HepG2 (cell line): ENCODE data around the gene AGTRAP. TPM values are rescaled to one million over a fixed set of nuclear protein-coding genes. Genes with fewer than 3 reads are reported as not detected.

Experiments
- ATAC-seq: fragments of 200-7000 bp; cut with Tn5 transposase; 3 replicates; pipeline ENCODE4 v1.9.1; 2020; ENCODE audit warnings: mild to moderate bottlenecking, moderate library complexity
- BruUV-seq: library from RNA; stranded (reverse); fragments of 400-500 nt; replicated peaks from 2 replicates; lab custom pipeline; 2021; lab: Mats Ljungman, UMichigan
- CTCF ChIA-PET: fragments of 300-600 bp; formaldehyde crosslinking; extraction: SDS; loops from one replicate; lab custom pipeline; 2021; ENCODE audit warnings: low total read pairs, inconsistent platforms, low intra/inter-chr PET ratio; lab: Yijun Ruan, JAX
- POLR2A ChIA-PET: fragments of 350-600 bp; sonication (Branson Sonifier 250); formaldehyde crosslinking; loops from one replicate; lab custom pipeline; 2020; ENCODE audit warnings: antibody characterized with exemption, inconsistent platforms; lab: Yijun Ruan, JAX
- DNase-seq: peaks from one replicate; pipeline ENCODE4 v3.0.0-alpha.2; 2015; ENCODE audit warnings: low spot score
- FAIRE-seq: peaks from 3 replicates; lab custom pipeline; 2011; peaks lifted over from hg19 to GRCh38; lab: Jason Lieb, UNC
- H2AFZ ChIP-seq: one replicate; pipeline ENCODE4 v1.6.1; 2011; ENCODE audit warnings: low read length, inconsistent platforms
- H3K27ac ChIP-seq: fragments of 300-600 bp; 3 replicates; pipeline ENCODE4 v1.8.0; 2011; ENCODE audit warnings: mixed run types, mild to moderate bottlenecking, mixed read lengths, low read length, inconsistent platforms; ENCODE audit not compliant: insufficient read depth; ENCODE audit errors: extremely low read length
- H3K27me3 ChIP-seq, 2 experiments: fragments of 200-600 bp in 1 of 2; 2 replicates in 1 of 2; 3 replicates in 1 of 2; pipeline versions ENCODE4 v1.6.0 to v1.8.0; 2011; ENCODE audit warnings: low read length in 2 of 2, mild to moderate bottlenecking in 2 of 2, moderate library complexity in 2 of 2, inconsistent platforms in 1 of 2; ENCODE audit not compliant: insufficient read depth in 2 of 2, control insufficient read depth in 1 of 2
- H3K36me3 ChIP-seq, 2 experiments: fragments of 200-600 bp in 1 of 2; replicated peaks in 1 of 2; 2 replicates in 1 of 2; 3 replicates in 1 of 2; pipeline versions ENCODE4 v1.5.1 to v1.8.0; 2011; ENCODE audit warnings: low read length in 2 of 2, inconsistent platforms in 1 of 2; ENCODE audit not compliant: insufficient read depth in 2 of 2, control insufficient read depth in 1 of 2
- H3K4me1 ChIP-seq: 2 replicates; pipeline ENCODE4 v1.5.1; 2012; ENCODE audit warnings: low read length, inconsistent platforms; ENCODE audit not compliant: insufficient read depth
- H3K4me2 ChIP-seq: 2 replicates; pipeline ENCODE4 v1.6.0; 2011; ENCODE audit warnings: low read depth, low read length, inconsistent platforms
- H3K4me3 ChIP-seq, 3 experiments: fragments of 200-600 bp in 1 of 3; sonication (generic), shearing (Covaris generic) in 1 of 3; replicated peaks in 1 of 3; 2 replicates each; pipeline ENCODE4 v1.5.1; 2011 to 2016; ENCODE audit warnings: low read length in 3 of 3, inconsistent platforms in 2 of 3, low read depth in 2 of 3, mild to moderate bottlenecking in 2 of 3, control low read depth in 1 of 3, mixed read lengths in 1 of 3; ENCODE audit not compliant: insufficient read depth in 1 of 3
- H3K79me2 ChIP-seq: one replicate; pipeline ENCODE4 v1.6.1; 2011; ENCODE audit warnings: low read length, inconsistent platforms; ENCODE audit not compliant: insufficient read depth
- H3K9ac ChIP-seq: 2 replicates; pipeline ENCODE4 v1.6.0; 2011; ENCODE audit warnings: mild to moderate bottlenecking, low read depth, low read length, inconsistent platforms; ENCODE audit not compliant: insufficient read depth
- H3K9me3 ChIP-seq: 2 replicates; pipeline ENCODE4 v1.5.1; 2012; ENCODE audit warnings: mild to moderate bottlenecking, low read length
- H4K20me1 ChIP-seq: 2 replicates; pipeline ENCODE4 v1.6.0; 2011; ENCODE audit warnings: inconsistent platforms, mild to moderate bottlenecking, low read length, moderate library complexity; ENCODE audit not compliant: insufficient read depth
- BRCA1 ChIP-seq: sonication (generic); formaldehyde crosslinking; IDR thresholded peaks from 2 replicates; pipeline ENCODE4 v1.4.0; 2020; ENCODE audit warnings: missing genetic modification reagents
- CBFB ChIP-seq: sonication (generic); formaldehyde crosslinking; IDR thresholded peaks from 2 replicates; pipeline ENCODE4 v1.4.0; 2020; ENCODE audit warnings: missing genetic modification reagents
- CHD4 ChIP-seq: fragments of 200-600 bp; sonication (generic); IDR thresholded peaks from 2 replicates; pipeline ENCODE4 v1.7.0; 2017; ENCODE audit warnings: mild to moderate bottlenecking, low read length, borderline replicate concordance
- HMG20A ChIP-seq: IDR thresholded peaks from 2 replicates; pipeline ENCODE4 v1.6.1; 2016; ENCODE audit warnings: borderline replicate concordance
- MEF2D ChIP-seq: sonication (generic); formaldehyde crosslinking; IDR thresholded peaks from 2 replicates; pipeline ENCODE4 v1.5.1; 2020; ENCODE audit warnings: mild to moderate bottlenecking, missing genetic modification reagents
- RBM22 ChIP-seq: fragments of 200-400 bp; formaldehyde crosslinking; optimal IDR thresholded peaks from 2 replicates; pipeline ENCODE3; 2017; ENCODE audit warnings: mild to moderate bottlenecking, low read length, moderate library complexity
- ZBTB7B ChIP-seq: sonication (generic); formaldehyde crosslinking; IDR thresholded peaks from 2 replicates; pipeline ENCODE4 v1.4.0; 2020; ENCODE audit warnings: missing genetic modification reagents
- ZFP37 ChIP-seq: sonication (generic); formaldehyde crosslinking; IDR thresholded peaks from 2 replicates; pipeline ENCODE4 v1.4.0; 2020; ENCODE audit warnings: missing genetic modification reagents, borderline replicate concordance
- ZNF143 ChIP-seq: sonication (generic); formaldehyde crosslinking; IDR thresholded peaks from 2 replicates; pipeline ENCODE4 v1.4.0; 2020; ENCODE audit warnings: missing genetic modification reagents
- ZNF207 ChIP-seq: fragments of 450-650 bp; IDR thresholded peaks from 2 replicates; pipeline ENCODE4 v1.6.1; 2016; ENCODE audit warnings: antibody characterized with exemption, borderline replicate concordance
- ZNF234 ChIP-seq: sonication (generic); formaldehyde crosslinking; conservative IDR thresholded peaks from 2 replicates; pipeline ENCODE4 v1.5.1; 2020; ENCODE audit warnings: mild to moderate bottlenecking, missing genetic modification reagents
- ZNF496 ChIP-seq: sonication (generic); formaldehyde crosslinking; IDR thresholded peaks from 2 replicates; pipeline ENCODE4 v1.8.1; 2023; ENCODE audit warnings: mild to moderate bottlenecking, moderate library complexity, missing genetic modification reagents; ENCODE audit not compliant: insufficient replicate concordance
- WGBS: methylation state at CpG from one replicate; pipeline ENCODE4 v1.1.6; 2017; ENCODE audit warnings: low lambda C conversion rate; 5-methylcytosine and 5-hydroxymethylcytosine counted together
- in situ Hi-C: cut with HindIII; loops from 2 replicates; pipeline ENCODE4 v1.10.0; 2017; ENCODE audit warnings: low pct_unique_long_range_greater_than_20kb; ENCODE audit not compliant: extremely low pct_ligation_motif_present
- intact Hi-C: fragments of 100-400 bp; cut with micrococcal nuclease; formaldehyde crosslinking; loops from one replicate; pipeline ENCODE4 v1.10.0; 2022; ENCODE audit not compliant: unreplicated experiment
- polyA plus RNA-seq, 8 experiments: library from polyadenylated mRNA; depleted of rRNA in 3 of 8; stranded (reverse) in 7 of 8; unstranded in 1 of 8; fragments of >200 nt; fragmentation: Illumina TruSeq in 4 of 8; extraction: Trizol in 4 of 8; gene quantifications; 2 replicates each; pipeline versions ENCODE4 v1.2.1 to v1.2.3, GENCODE V29; 2011 to 2016; ENCODE audit warnings: low read depth in 4 of 8, missing spikeins in 1 of 8, mixed read lengths in 1 of 8; ENCODE audit not compliant: insufficient read depth in 1 of 8
- total RNA-seq, 5 experiments: library from RNA; depleted of rRNA; stranded (reverse); fragments of >200 nt; fragmentation: Illumina TruSeq; extraction: Trizol; gene quantifications; 2 replicates each; pipeline ENCODE4 v1.2.3, GENCODE V29; 2016; ENCODE audit warnings: low read depth in 1 of 5
- TF ChIP-seq, protein P1 (sequence below): sonication (generic); formaldehyde crosslinking; IDR thresholded peaks from 2 replicates; pipeline ENCODE4 v1.4.0; 2020; ENCODE audit warnings: missing genetic modification reagents
- TF ChIP-seq, protein P2 (sequence below): sonication (generic); formaldehyde crosslinking; IDR thresholded peaks from 2 replicates; pipeline ENCODE4 v1.8.0; 2022; ENCODE audit warnings: missing genetic modification reagents, low read depth, mild to moderate bottlenecking, borderline replicate concordance
- TF ChIP-seq, protein P3 (sequence below): sonication (generic); formaldehyde crosslinking; IDR thresholded peaks from 2 replicates; pipeline ENCODE4 v1.4.0; 2020; ENCODE audit warnings: missing genetic modification reagents
- TF ChIP-seq, protein P4 (sequence below): IDR thresholded peaks from 2 replicates; pipeline ENCODE4 v1.6.1; 2016; ENCODE audit warnings: missing genetic modification reagents, missing compliant biosample characterization

Gene AGTRAP
- total and polyA plus RNA-seq, 2 of the 13 experiments (the other 11 are each of a cell fraction or from before 2014, with no cell fraction given), result 28.3 to 32.0 TPM

DNA sequence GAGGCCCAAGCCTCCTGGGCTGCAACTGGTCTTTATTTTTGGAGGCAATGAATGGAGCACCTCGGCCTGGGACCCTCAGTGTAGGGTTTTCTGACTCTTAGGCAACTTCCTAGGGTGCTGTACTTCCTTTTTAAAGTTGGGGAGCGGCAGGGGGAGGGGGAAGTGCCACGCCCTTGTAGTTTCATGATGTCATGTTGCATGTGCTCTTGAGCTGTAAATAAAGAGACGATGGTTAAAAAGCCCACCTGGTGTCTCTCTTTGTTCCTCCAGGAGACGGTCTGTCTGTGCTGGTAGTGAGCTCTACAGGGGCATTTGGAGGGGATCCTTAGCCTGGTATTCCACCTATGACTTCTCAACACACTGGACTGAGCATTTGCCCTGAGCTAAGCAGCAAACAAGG is 10.3 kb upstream of the AGTRAP start:
- H2AFZ ChIP-seq, result no peak overlapping the region
- H3K27me3 ChIP-seq, result peaks cover 9 to 40% of the 10 kb centered on the region in 2 experiments; a peak in 3 of 5 replicates
- intact Hi-C loops, result no loop called here
- no peaks in the 10 kb centered on the region for H3K79me2 ChIP-seq
- no peak for DNase-seq
- peaks cover 28% of the 10 kb centered on the region for H3K4me1 ChIP-seq
- WGBS, result 21% methylated on average over 5 of the region's 5 CpGs
- H3K36me3 ChIP-seq, result no peaks in the 10 kb centered on the region
- H3K9ac ChIP-seq, result no peak overlapping the region
- no peaks in the 10 kb centered on the region for H4K20me1 ChIP-seq
- H3K27ac ChIP-seq, result no peak overlapping the region
- H3K9me3 ChIP-seq, result no peaks in the 10 kb centered on the region
- in situ Hi-C loops, result no loop called here
- BruUV-seq, result no TSS peak
- H3K4me3 ChIP-seq, result no peak overlapping the region
- ChIA-PET POLR2A (no interaction called here), CTCF (no interaction called here)
- TF ChIP-seq, protein P1, sequence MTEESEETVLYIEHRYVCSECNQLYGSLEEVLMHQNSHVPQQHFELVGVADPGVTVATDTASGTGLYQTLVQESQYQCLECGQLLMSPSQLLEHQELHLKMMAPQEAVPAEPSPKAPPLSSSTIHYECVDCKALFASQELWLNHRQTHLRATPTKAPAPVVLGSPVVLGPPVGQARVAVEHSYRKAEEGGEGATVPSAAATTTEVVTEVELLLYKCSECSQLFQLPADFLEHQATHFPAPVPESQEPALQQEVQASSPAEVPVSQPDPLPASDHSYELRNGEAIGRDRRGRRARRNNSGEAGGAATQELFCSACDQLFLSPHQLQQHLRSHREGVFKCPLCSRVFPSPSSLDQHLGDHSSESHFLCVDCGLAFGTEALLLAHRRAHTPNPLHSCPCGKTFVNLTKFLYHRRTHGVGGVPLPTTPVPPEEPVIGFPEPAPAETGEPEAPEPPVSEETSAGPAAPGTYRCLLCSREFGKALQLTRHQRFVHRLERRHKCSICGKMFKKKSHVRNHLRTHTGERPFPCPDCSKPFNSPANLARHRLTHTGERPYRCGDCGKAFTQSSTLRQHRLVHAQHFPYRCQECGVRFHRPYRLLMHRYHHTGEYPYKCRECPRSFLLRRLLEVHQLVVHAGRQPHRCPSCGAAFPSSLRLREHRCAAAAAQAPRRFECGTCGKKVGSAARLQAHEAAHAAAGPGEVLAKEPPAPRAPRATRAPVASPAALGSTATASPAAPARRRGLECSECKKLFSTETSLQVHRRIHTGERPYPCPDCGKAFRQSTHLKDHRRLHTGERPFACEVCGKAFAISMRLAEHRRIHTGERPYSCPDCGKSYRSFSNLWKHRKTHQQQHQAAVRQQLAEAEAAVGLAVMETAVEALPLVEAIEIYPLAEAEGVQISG (CRISPR knock-in tag), result no peak
- no peak for TF ChIP-seq HMG20A (CRISPR knock-in tag)
- no peak for TF ChIP-seq CHD4
- TF ChIP-seq RBM22, result no peak
- no peak for TF ChIP-seq ZNF496 (CRISPR knock-in tag)
- TF ChIP-seq, protein P2, sequence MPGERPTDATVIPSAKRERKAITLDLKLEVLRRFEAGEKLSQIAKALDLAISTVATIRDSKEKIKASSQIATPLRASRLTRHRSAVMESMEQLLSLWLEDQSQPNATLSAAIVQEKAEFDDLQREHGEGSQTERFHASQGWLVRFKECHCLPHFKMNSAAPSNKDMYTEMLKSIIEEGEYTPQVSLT (CRISPR knock-in tag), result no peak
- TF ChIP-seq BRCA1 (CRISPR knock-in tag), result no peak
- no peak for TF ChIP-seq ZFP37 (CRISPR knock-in tag)
- no peak for TF ChIP-seq MEF2D (CRISPR knock-in tag)
- TF ChIP-seq ZNF207, result no peak
- no peak for TF ChIP-seq ZNF143 (CRISPR knock-in tag)
- TF ChIP-seq, protein P3, sequence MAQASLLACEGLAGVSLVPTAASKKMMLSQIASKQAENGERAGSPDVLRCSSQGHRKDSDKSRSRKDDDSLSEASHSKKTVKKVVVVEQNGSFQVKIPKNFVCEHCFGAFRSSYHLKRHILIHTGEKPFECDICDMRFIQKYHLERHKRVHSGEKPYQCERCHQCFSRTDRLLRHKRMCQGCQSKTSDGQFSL (CRISPR knock-in tag), result no peak
- TF ChIP-seq ZBTB7B (CRISPR knock-in tag), result no peak
- TF ChIP-seq CBFB (CRISPR knock-in tag), result no peak
- TF ChIP-seq, protein P4, sequence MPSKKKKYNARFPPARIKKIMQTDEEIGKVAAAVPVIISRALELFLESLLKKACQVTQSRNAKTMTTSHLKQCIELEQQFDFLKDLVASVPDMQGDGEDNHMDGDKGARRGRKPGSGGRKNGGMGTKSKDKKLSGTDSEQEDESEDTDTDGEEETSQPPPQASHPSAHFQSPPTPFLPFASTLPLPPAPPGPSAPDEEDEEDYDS (CRISPR knock-in tag), result no peak
- TF ChIP-seq ZNF234 (CRISPR knock-in tag), result no peak
- no peak overlapping the region for H3K4me2 ChIP-seq
- FAIRE-seq, result no peak
- no peak for ATAC-seq
